Stimulated activated CD8-positive, alpha-beta memory T cell treated with anti-CD3 and anti-CD28 coated beads, Interleukin-4, amount 100 ng/mL, for 4 hours (primary cell): Measurements from ENCODE around the gene BHLHE41.

Experiments used
- DNase-seq, 2 donors: peaks; one replicate each; pipeline ENCODE4 v3.0.0-alpha.2; 2020; ENCODE audit warnings: low read depth in 2 of 2, low spot score in 1 of 2

The BHLHE41 gene

GRCh38 chr12:26080911-26081310, 43.9 kb downstream of the BHLHE41 start:
- no peak for DNase-seq

- DNase-seq = no peak
Observed at GRCh38 chr12:26077915-26078702, 46.7 kb downstream of the BHLHE41 start.
